ENCODE data around the gene ZCCHC18.

GRCh38 chrX:104130808-104131207 lies 18.5 kb downstream of the ZCCHC18 start:
- no peak for TF ChIP-seq ESRRG (CRISPR knock-in tag; IDR thresholded peaks at IDR 0.05)
- TF ChIP-seq PPARA (CRISPR knock-in tag; IDR thresholded peaks at IDR 0.05; ENCODE audit: borderline replicate concordance), result no peak
- no peak for TF ChIP-seq CREB5 (CRISPR knock-in tag; IDR thresholded peaks at IDR 0.05; ENCODE audit: low read depth)
- TF ChIP-seq ZNF8 (CRISPR knock-in tag; IDR thresholded peaks at IDR 0.05), result no peak
- TF ChIP-seq TSHZ2 (CRISPR knock-in tag; IDR thresholded peaks at IDR 0.05), result no peak
- TF ChIP-seq ZFP3 (CRISPR knock-in tag; IDR thresholded peaks at IDR 0.05), result no peak
- TF ChIP-seq TOX (CRISPR knock-in tag; IDR thresholded peaks at IDR 0.05; ENCODE audit: borderline replicate concordance), result no peak
- no peak for TF ChIP-seq TCF4 (CRISPR knock-in tag; IDR thresholded peaks at IDR 0.05; ENCODE audit: borderline replicate concordance)
- TF ChIP-seq OSR1 (CRISPR knock-in tag; IDR thresholded peaks at IDR 0.05), result no peak
- no peak for TF ChIP-seq BACH2 (CRISPR knock-in tag; IDR thresholded peaks at IDR 0.05; ENCODE audit: borderline replicate concordance)
- TF ChIP-seq ARNTL (CRISPR knock-in tag; IDR thresholded peaks at IDR 0.05; ENCODE audit: borderline replicate concordance, low read depth), result no peak
- no peak for TF ChIP-seq PATZ1 (CRISPR knock-in tag; IDR thresholded peaks at IDR 0.05; ENCODE audit: borderline replicate concordance)
- TF ChIP-seq CSRNP3 (CRISPR knock-in tag; IDR thresholded peaks at IDR 0.05), result no peak
- TF ChIP-seq ZNF70 (CRISPR knock-in tag; IDR thresholded peaks at IDR 0.05), result no peak

All from SK-N-SH treated with all-trans-retinoic acid at 6 μM for 48 hours (cell line).